Measurements from ENCODE around the gene HDAC1.
A peak's percentile ranks its signal among the peaks of the same experiment; 100 is the strongest.

The HDAC1 gene

DNA sequence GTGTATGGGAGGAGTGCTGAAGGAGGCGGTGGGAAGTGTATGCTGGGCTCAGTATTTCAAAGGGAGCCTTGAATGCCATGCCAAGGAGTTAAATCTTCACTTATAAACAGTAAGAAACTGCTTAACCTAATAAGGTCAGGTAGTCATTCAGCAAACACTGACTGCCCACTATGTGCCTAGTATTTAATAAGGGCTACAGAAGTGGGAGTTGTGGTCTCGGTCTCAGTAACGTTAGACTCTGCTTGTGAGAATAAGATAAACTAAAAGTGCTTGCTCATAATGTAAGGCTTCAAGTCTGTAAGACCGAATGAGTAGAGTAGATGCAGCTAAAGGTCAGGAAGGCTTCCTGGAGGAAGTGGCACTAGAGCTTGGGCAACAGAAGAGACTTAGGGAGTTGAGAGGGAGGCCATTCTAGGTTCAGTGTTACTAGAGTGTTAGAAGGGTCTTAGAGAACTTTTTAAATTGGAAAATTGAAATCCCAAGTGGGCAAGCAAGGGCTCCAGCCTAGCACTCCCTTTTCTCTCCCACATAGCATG lies 38.1 kb downstream of the HDAC1 start:
- H3K27me3 ChIP-seq (ENCODE audit: control insufficient read depth, insufficient read depth, low read length, poor library complexity, severe bottlenecking), result no peaks in the 10 kb centered on the region
- 96 to 97% methylated on average over 4 of the region's 4 CpGs for WGBS, 2 experiments
- no peak overlapping the region for H3K27ac ChIP-seq (ENCODE audit: insufficient read depth, low read depth, low read length, poor library complexity, severe bottlenecking)
- no peaks in the 10 kb centered on the region for H3K9me3 ChIP-seq (ENCODE audit: control insufficient read depth, low read length)
- H3K4me3 ChIP-seq (ENCODE audit: insufficient read depth, low read depth, low read length), result no peak overlapping the region
- peaks cover 60% of the 10 kb centered on the region for H3K36me3 ChIP-seq (ENCODE audit: control insufficient read depth, insufficient read depth, low read length)
- peaks cover 10% of the 10 kb centered on the region for H3K4me1 ChIP-seq (ENCODE audit: control insufficient read depth, insufficient read depth, low read length)

GRCh38 chr1:32330558-32331151 lies 38.8 kb downstream of the HDAC1 start:
- Histone ChIP-seq H3K27ac (ENCODE audit: insufficient read depth, low read depth, low read length, poor library complexity, severe bottlenecking) (no peak overlapping the region), H3K4me3 (ENCODE audit: insufficient read depth, low read depth, low read length) (no peak overlapping the region), H3K9me3 (ENCODE audit: control insufficient read depth, low read length) (no peaks in the 10 kb centered on the region), H3K4me1 (ENCODE audit: control insufficient read depth, insufficient read depth, low read length) (peaks cover 10% of the 10 kb centered on the region), H3K27me3 (ENCODE audit: control insufficient read depth, insufficient read depth, low read length, poor library complexity, severe bottlenecking) (no peaks in the 10 kb centered on the region), H3K36me3 (ENCODE audit: control insufficient read depth, insufficient read depth, low read length) (peaks cover 56% of the 10 kb centered on the region)
- 96 to 97% methylated on average over 12 of the region's 12 CpGs for WGBS, 2 experiments

- Histone ChIP-seq H3K27ac (ENCODE audit: insufficient read depth, low read depth, low read length, poor library complexity, severe bottlenecking) (no peak overlapping the region), H3K27me3 (ENCODE audit: control insufficient read depth, insufficient read depth, low read length, poor library complexity, severe bottlenecking) (no peaks in the 10 kb centered on the region), H3K9me3 (ENCODE audit: control insufficient read depth, low read length) (no peaks in the 10 kb centered on the region), H3K4me3 (ENCODE audit: insufficient read depth, low read depth, low read length) (no peak overlapping the region), H3K36me3 (ENCODE audit: control insufficient read depth, insufficient read depth, low read length) (peaks cover 55% of the 10 kb centered on the region), H3K4me1 (ENCODE audit: control insufficient read depth, insufficient read depth, low read length) (peaks cover 11% of the 10 kb centered on the region)
- 95% methylated on average over 12 of the region's 12 CpGs for WGBS, 2 experiments
Measured at GRCh38 chr1:32331549-32331948, 39.7 kb downstream of the HDAC1 start.

DNA sequence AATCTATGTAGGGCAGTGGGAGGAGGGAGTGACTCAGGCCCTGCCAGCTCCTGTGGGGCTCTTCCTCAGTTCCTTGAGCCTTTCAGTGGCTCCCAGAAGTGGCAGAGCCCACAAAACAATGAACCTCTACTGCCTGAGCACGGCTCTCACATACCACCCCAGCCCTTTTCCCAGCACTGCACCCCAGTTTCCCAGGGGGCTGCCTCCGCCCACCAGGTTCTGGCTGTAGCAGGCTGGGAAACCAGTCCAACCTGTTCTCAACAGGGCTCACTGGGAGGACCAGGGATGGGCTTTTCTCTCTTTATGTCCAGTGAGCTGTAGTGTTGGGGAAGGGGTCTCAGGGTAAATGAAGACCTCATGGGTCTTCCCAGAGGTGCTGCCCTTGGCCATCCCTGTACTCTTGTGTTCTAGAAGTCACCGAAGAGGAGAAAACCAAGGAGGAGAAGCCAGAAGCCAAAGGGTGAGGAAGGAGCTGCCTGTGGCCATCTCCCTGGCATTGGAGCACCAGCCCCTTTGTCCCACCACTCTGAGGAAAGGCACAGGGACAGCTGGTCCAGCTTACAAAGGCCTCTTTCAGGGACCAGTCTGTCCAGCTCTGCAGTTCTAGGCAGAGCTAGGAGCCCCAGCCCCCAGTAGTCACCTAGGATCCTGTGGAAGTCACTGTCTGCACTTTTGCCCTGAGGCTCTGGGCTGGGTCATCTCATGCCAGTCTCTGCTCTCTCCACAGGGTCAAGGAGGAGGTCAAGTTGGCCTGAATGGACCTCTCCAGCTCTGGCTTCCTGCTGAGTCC lies 40.6 kb downstream of the HDAC1 start:
- 90 to 99% methylated on average over 3 of the region's 3 CpGs for WGBS, 2 experiments
- H3K9me3 ChIP-seq (ENCODE audit: control insufficient read depth, low read length), result no peaks in the 10 kb centered on the region
- H3K4me3 ChIP-seq (ENCODE audit: insufficient read depth, low read depth, low read length), result no peak overlapping the region
- no peak overlapping the region for H3K27ac ChIP-seq (ENCODE audit: insufficient read depth, low read depth, low read length, poor library complexity, severe bottlenecking)
- peaks cover 20% of the 10 kb centered on the region for H3K4me1 ChIP-seq (ENCODE audit: control insufficient read depth, insufficient read depth, low read length)
- H3K27me3 ChIP-seq (ENCODE audit: control insufficient read depth, insufficient read depth, low read length, poor library complexity, severe bottlenecking), result no peaks in the 10 kb centered on the region
- H3K36me3 ChIP-seq (ENCODE audit: control insufficient read depth, insufficient read depth, low read length), result peaks cover 50% of the 10 kb centered on the region

GRCh38 chr1:32333251-32333963 lies 41.5 kb downstream of the HDAC1 start:
- no peaks in the 10 kb centered on the region for H3K27me3 ChIP-seq (ENCODE audit: control insufficient read depth, insufficient read depth, low read length, poor library complexity, severe bottlenecking)
- peaks cover 49% of the 10 kb centered on the region for H3K36me3 ChIP-seq (ENCODE audit: control insufficient read depth, insufficient read depth, low read length)
- no peak overlapping the region for H3K27ac ChIP-seq (ENCODE audit: insufficient read depth, low read depth, low read length, poor library complexity, severe bottlenecking)
- peak overlapping the region; percentile 70 for H3K4me3 ChIP-seq (ENCODE audit: insufficient read depth, low read depth, low read length)
- H3K9me3 ChIP-seq (ENCODE audit: control insufficient read depth, low read length), result no peaks in the 10 kb centered on the region
- peaks cover 30% of the 10 kb centered on the region for H3K4me1 ChIP-seq (ENCODE audit: control insufficient read depth, insufficient read depth, low read length)
- WGBS, 2 experiments, result 91 to 96% methylated on average over 2 to 3 of the region's 3 CpGs

- peak overlapping the region; percentile 23 for H3K27ac ChIP-seq (ENCODE audit: insufficient read depth, low read depth, low read length, poor library complexity, severe bottlenecking)
- peak overlapping the region; percentile 70 for H3K4me3 ChIP-seq (ENCODE audit: insufficient read depth, low read depth, low read length)
- no peaks in the 10 kb centered on the region for H3K9me3 ChIP-seq (ENCODE audit: control insufficient read depth, low read length)
- peaks cover 36% of the 10 kb centered on the region for H3K4me1 ChIP-seq (ENCODE audit: control insufficient read depth, insufficient read depth, low read length)
- 30 to 38% methylated on average over 9 of the region's 9 CpGs for WGBS, 2 experiments
- H3K27me3 ChIP-seq (ENCODE audit: control insufficient read depth, insufficient read depth, low read length, poor library complexity, severe bottlenecking), result no peaks in the 10 kb centered on the region
- peaks cover 41% of the 10 kb centered on the region for H3K36me3 ChIP-seq (ENCODE audit: control insufficient read depth, insufficient read depth, low read length)
Measured at GRCh38 chr1:32334274-32334861, 42.5 kb downstream of the HDAC1 start.

DNA sequence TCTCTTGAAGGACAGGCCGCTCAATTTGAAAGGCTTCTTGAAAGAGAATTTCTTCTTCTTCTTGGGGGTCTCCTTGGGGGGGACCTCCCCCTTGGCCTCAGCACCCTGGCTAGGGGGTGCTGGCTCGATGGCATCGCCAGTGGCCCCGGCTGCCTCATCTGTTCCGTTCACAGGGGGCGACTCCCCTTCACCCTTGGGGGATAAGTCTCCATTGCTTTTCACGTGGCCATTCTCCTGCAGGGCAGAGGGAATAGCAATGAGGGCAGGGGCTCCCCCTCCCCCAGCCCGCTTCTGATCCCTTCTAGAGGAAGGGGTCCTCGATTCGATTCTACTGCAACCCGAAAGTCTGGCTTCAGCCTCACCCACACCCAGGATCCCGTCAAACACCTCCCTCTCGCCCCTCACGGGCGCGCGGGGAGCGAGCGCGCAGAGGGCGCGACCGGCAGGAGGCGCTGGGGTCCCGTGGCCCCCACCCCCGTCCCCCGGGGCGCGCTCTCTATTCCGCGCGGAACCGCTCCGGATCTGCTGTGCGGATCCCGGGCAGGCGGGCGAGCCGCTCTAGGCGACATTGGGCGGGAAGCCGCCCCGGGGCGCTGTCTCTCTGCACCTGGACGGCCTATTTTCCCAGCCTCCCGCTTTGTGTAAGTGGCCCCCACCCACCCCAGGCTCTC lies 43.1 kb downstream of the HDAC1 start:
- Histone ChIP-seq H3K27me3 (ENCODE audit: control insufficient read depth, insufficient read depth, low read length, poor library complexity, severe bottlenecking) (no peaks in the 10 kb centered on the region), H3K36me3 (ENCODE audit: control insufficient read depth, insufficient read depth, low read length) (peaks cover 37% of the 10 kb centered on the region), H3K4me3 (ENCODE audit: insufficient read depth, low read depth, low read length) (peak overlapping the region; percentile 70), H3K9me3 (ENCODE audit: control insufficient read depth, low read length) (no peaks in the 10 kb centered on the region), H3K4me1 (ENCODE audit: control insufficient read depth, insufficient read depth, low read length) (peaks cover 36% of the 10 kb centered on the region), H3K27ac (ENCODE audit: insufficient read depth, low read depth, low read length, poor library complexity, severe bottlenecking) (peak overlapping the region; percentile 93)
- WGBS, 2 experiments, result 0 to 1% methylated on average over 46 of the region's 46 CpGs

- 0% methylated on average over 34 of the region's 34 CpGs for WGBS, 2 experiments
- peaks cover 33% of the 10 kb centered on the region for H3K36me3 ChIP-seq (ENCODE audit: control insufficient read depth, insufficient read depth, low read length)
- no peaks in the 10 kb centered on the region for H3K9me3 ChIP-seq (ENCODE audit: control insufficient read depth, low read length)
- peak overlapping the region; percentile 70 for H3K4me3 ChIP-seq (ENCODE audit: insufficient read depth, low read depth, low read length)
- no peaks in the 10 kb centered on the region for H3K27me3 ChIP-seq (ENCODE audit: control insufficient read depth, insufficient read depth, low read length, poor library complexity, severe bottlenecking)
- peak overlapping the region; percentile 93 for H3K27ac ChIP-seq (ENCODE audit: insufficient read depth, low read depth, low read length, poor library complexity, severe bottlenecking)
- peaks cover 36% of the 10 kb centered on the region for H3K4me1 ChIP-seq (ENCODE audit: control insufficient read depth, insufficient read depth, low read length)
Measured at GRCh38 chr1:32335535-32335789, 43.6 kb downstream of the HDAC1 start.

- Histone ChIP-seq H3K4me3 (ENCODE audit: insufficient read depth, low read depth, low read length) (peak within 1 kb of the TSS; percentile 70), H3K27ac (ENCODE audit: insufficient read depth, low read depth, low read length, poor library complexity, severe bottlenecking) (peak within 1 kb of the TSS; percentile 93), H3K36me3 (ENCODE audit: control insufficient read depth, insufficient read depth, low read length) (peaks cover 30% of the 10 kb centered on the region), H3K9me3 (ENCODE audit: control insufficient read depth, low read length) (no peaks in the 10 kb centered on the region), H3K4me1 (ENCODE audit: control insufficient read depth, insufficient read depth, low read length) (peaks cover 36% of the 10 kb centered on the region), H3K27me3 (ENCODE audit: control insufficient read depth, insufficient read depth, low read length, poor library complexity, severe bottlenecking) (no peaks in the 10 kb centered on the region)
- WGBS, 2 experiments, result 1% methylated on average over 93 to 95 of the region's 95 CpGs
Measured at GRCh38 chr1:32335790-32336590, 44.1 kb downstream of the HDAC1 start, which contains the start of gene MARCKSL1. Gene MARCKSL1 (minus strand): TSS chr1:32336233. CDS start chr1:32336033, 200 bp downstream.

Measured in ectodermal cell (in vitro differentiated cells).